H9 (cell line): ENCODE measurements around the gene SPNS3. TPM values are rescaled to one million over a fixed set of nuclear protein-coding genes. Genes with fewer than 3 reads are reported as not detected.

Source experiments
- DNase-seq: peaks from one replicate; pipeline ENCODE4 v3.0.0-alpha.2; 2017
- H2AFZ ChIP-seq: one replicate; pipeline ENCODE4 v1.6.1; 2013; ENCODE audit warnings: mild to moderate bottlenecking, low read length, control low read depth, moderate library complexity
- H2AK5ac ChIP-seq: 2 replicates; pipeline ENCODE4 v1.6.1; 2013; ENCODE audit warnings: low read length, control low read depth, mixed read lengths; ENCODE audit not compliant: insufficient read length
- H2BK120ac ChIP-seq: one replicate; pipeline ENCODE4 v1.6.1; 2013; ENCODE audit warnings: low read depth, mild to moderate bottlenecking, low read length, control low read depth, inconsistent platforms; ENCODE audit not compliant: poor library complexity, severe bottlenecking
- H2BK12ac ChIP-seq: 2 replicates; pipeline ENCODE4 v1.6.1; 2013; ENCODE audit warnings: low read length, control low read depth, mixed read lengths, low read depth; ENCODE audit not compliant: insufficient read length
- H2BK15ac ChIP-seq: 2 replicates; pipeline ENCODE4 v1.6.1; 2013; ENCODE audit warnings: low read depth, low read length, control low read depth
- H2BK20ac ChIP-seq: one replicate; pipeline ENCODE4 v1.6.1; 2013; ENCODE audit warnings: low read depth, mild to moderate bottlenecking, low read length, control low read depth, inconsistent platforms; ENCODE audit not compliant: poor library complexity, severe bottlenecking
- H2BK5ac ChIP-seq: 2 replicates; pipeline ENCODE4 v1.6.1; 2013; ENCODE audit warnings: low read length, control low read depth, mixed read lengths; ENCODE audit not compliant: insufficient read length
- H3K14ac ChIP-seq: 2 replicates; pipeline ENCODE4 v1.6.1; 2013; ENCODE audit warnings: low read length, control low read depth; ENCODE audit not compliant: insufficient read depth
- H3K18ac ChIP-seq: 2 replicates; pipeline ENCODE4 v1.6.1; 2013; ENCODE audit warnings: low read depth, mild to moderate bottlenecking, mixed read lengths, low read length, control low read depth; ENCODE audit not compliant: insufficient read length
- H3K23ac ChIP-seq: 2 replicates; pipeline ENCODE4 v1.6.1; 2013; ENCODE audit warnings: low read length, control low read depth, mixed read lengths, low read depth; ENCODE audit not compliant: insufficient read length
- H3K23me2 ChIP-seq: 2 replicates; pipeline ENCODE4 v1.6.1; 2013; ENCODE audit warnings: low read depth, mild to moderate bottlenecking, mixed read lengths, low read length, control low read depth; ENCODE audit not compliant: insufficient read length, poor library complexity, severe bottlenecking
- H3K27ac ChIP-seq: 2 replicates; pipeline ENCODE4 v1.5.1; 2013; ENCODE audit warnings: low read length, control low read depth, mixed read lengths, low read depth; ENCODE audit not compliant: insufficient read length
- H3K27me3 ChIP-seq: 2 replicates; pipeline ENCODE4 v1.6.1; 2013; ENCODE audit warnings: low read length, control low read depth, inconsistent platforms; ENCODE audit not compliant: insufficient read depth
- H3K4ac ChIP-seq: 2 replicates; pipeline ENCODE4 v1.6.1; 2013; ENCODE audit warnings: low read depth, mild to moderate bottlenecking, control low read depth, inconsistent platforms, low read length, moderate library complexity
- H3K4me1 ChIP-seq: 2 replicates; pipeline ENCODE4 v1.6.1; 2013; ENCODE audit warnings: low read length, control low read depth, inconsistent platforms; ENCODE audit not compliant: insufficient read depth
- H3K4me2 ChIP-seq: 2 replicates; pipeline ENCODE4 v1.6.1; 2013; ENCODE audit warnings: low read length, control low read depth, mixed read lengths; ENCODE audit not compliant: insufficient read length, insufficient read depth
- H3K56ac ChIP-seq: 2 replicates; pipeline ENCODE4 v1.6.1; 2013; ENCODE audit warnings: low read depth, mild to moderate bottlenecking, mixed read lengths, low read length, control low read depth; ENCODE audit not compliant: insufficient read length
- H3K79me1 ChIP-seq: 2 replicates; pipeline ENCODE4 v1.6.1; 2013; ENCODE audit warnings: low read depth, mild to moderate bottlenecking, moderate library complexity, low read length, control low read depth, inconsistent platforms; ENCODE audit not compliant: insufficient read depth, poor library complexity, severe bottlenecking
- H3K79me2 ChIP-seq: 2 replicates; pipeline ENCODE4 v1.6.1; 2013; ENCODE audit warnings: low read length, control low read depth, inconsistent platforms; ENCODE audit not compliant: insufficient read depth
- H3K9ac ChIP-seq: 2 replicates; pipeline ENCODE4 v1.6.1; 2013; ENCODE audit warnings: low read length, control low read depth, mixed read lengths; ENCODE audit not compliant: insufficient read length; ENCODE audit errors: extremely low read depth
- H3K9me3 ChIP-seq: one replicate; pipeline ENCODE4 v1.6.1; 2013; ENCODE audit warnings: low read depth, low read length, inconsistent platforms; ENCODE audit not compliant: control insufficient read depth
- H3T11ph ChIP-seq: one replicate; pipeline ENCODE4 v1.6.1; 2013; ENCODE audit warnings: mild to moderate bottlenecking, low read length, control low read depth, inconsistent platforms
- H4K20me1 ChIP-seq: one replicate; pipeline ENCODE4 v1.6.1; 2013; ENCODE audit not compliant: control insufficient read depth, insufficient read length, insufficient read depth
- H4K5ac ChIP-seq: 2 replicates; pipeline ENCODE4 v1.6.1; 2013; ENCODE audit warnings: low read depth, mild to moderate bottlenecking, mixed read lengths, low read length, control low read depth; ENCODE audit not compliant: insufficient read length
- H4K8ac ChIP-seq: replicated peaks from 2 replicates; pipeline ENCODE4 v1.6.1; 2013; ENCODE audit warnings: low read length, control low read depth, mixed read lengths, low read depth; ENCODE audit not compliant: insufficient read length
- H4K91ac ChIP-seq: 2 replicates; pipeline ENCODE4 v1.6.1; 2013; ENCODE audit warnings: low read depth, mild to moderate bottlenecking, moderate library complexity, mixed read lengths, low read length, control low read depth; ENCODE audit not compliant: insufficient read length
- H3K27ac Mint-ChIP-seq, 3 experiments: 2 replicates in 2 of 3; 3 replicates in 1 of 3; pipeline ENCODE4 v1.8.0; 2020 to 2021; ENCODE audit warnings: mixed read lengths in 3 of 3, mild to moderate bottlenecking in 1 of 3, moderate library complexity in 1 of 3
- H3K27me3 Mint-ChIP-seq: 2 replicates; pipeline ENCODE4 v1.8.0; 2021; ENCODE audit warnings: low read depth, mild to moderate bottlenecking, moderate library complexity, mixed read lengths
- H3K36me3 Mint-ChIP-seq, 3 experiments: 2 replicates in 2 of 3; 3 replicates in 1 of 3; pipeline ENCODE4 v1.8.0; 2020 to 2021; ENCODE audit warnings: low read depth in 3 of 3, mixed read lengths in 3 of 3; ENCODE audit not compliant: insufficient read depth in 1 of 3
- H3K4me1 Mint-ChIP-seq, 2 experiments: 2 replicates each; pipeline ENCODE4 v1.8.0; 2020; ENCODE audit warnings: mixed read lengths in 2 of 2
- H3K4me3 Mint-ChIP-seq, 2 experiments: 2 replicates in 1 of 2; 3 replicates in 1 of 2; pipeline ENCODE4 v1.8.0; 2020 to 2021; ENCODE audit warnings: mild to moderate bottlenecking in 2 of 2, mixed read lengths in 2 of 2, moderate library complexity in 1 of 2
- H3K9me3 Mint-ChIP-seq, 2 experiments: 2 replicates in 1 of 2; 3 replicates in 1 of 2; pipeline ENCODE4 v1.8.0; 2020; ENCODE audit warnings: mild to moderate bottlenecking in 2 of 2, mixed read lengths in 2 of 2, moderate library complexity in 1 of 2
- WGBS: extraction: QIAGEN DNeasy Blood & Tissue Kit; methylation state at CpG from one replicate; pipeline ENCODE4 v1.1.7; 2013; ENCODE audit warnings: missing lambda C conversion rate, low lambda C conversion rate, mixed read lengths; ENCODE audit not compliant: insufficient read length; ENCODE audit errors: extremely low coverage; 5-methylcytosine and 5-hydroxymethylcytosine counted together
- total RNA-seq: library from RNA; stranded (reverse); gene quantifications from 2 replicates; pipeline ENCODE4 v1.2.1, GENCODE V29; 2021
- TF ChIP-seq, protein P1 (sequence below): fragments of 200-600 bp; sonication (generic); conservative IDR thresholded peaks from 3 replicates; pipeline ENCODE4 v1.8.0; 2021; ENCODE audit warnings: antibody characterized with exemption, mild to moderate bottlenecking

SPNS3 gene
- total RNA-seq, 1 experiment from 2014 or later = not detected

DNA sequence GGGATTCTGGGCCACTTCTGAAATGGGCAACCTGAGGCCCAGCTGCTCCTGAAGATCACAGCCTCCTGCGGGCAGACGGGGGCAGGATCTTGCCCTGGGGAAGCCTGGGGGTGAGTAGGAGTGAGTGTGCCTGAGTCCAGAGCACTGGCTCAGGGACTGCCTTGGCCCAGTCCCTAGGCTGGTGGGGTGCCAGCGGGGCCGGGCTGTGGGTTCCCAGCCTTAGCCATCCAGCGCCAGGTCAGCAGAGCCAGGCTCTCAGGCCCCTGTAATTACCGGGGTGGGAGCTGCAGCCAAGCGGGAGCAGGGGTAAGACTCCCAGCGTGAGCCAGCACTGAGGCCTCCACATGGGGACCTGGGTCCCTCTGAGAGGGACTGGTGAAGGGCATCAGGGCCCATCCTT is 73.2 kb downstream of the SPNS3 start:
- no peak overlapping the region for H4K5ac ChIP-seq
- Mint-ChIP-seq H3K4me1 (peaks cover 12 to 17% of the 10 kb centered on the region in 2 experiments), H3K27ac (no peak overlapping the region)

More for the DNA sequence above, 73.2 kb downstream of the SPNS3 start:
- H3K4me1 ChIP-seq = no peaks in the 10 kb centered on the region
- no peak for DNase-seq
- no peaks in the 10 kb centered on the region for H3K23me2 ChIP-seq
- no peaks in the 10 kb centered on the region for H3K27me3 ChIP-seq
- no peak overlapping the region for H2BK15ac ChIP-seq
- no peak overlapping the region for H3K4ac ChIP-seq
- no peak overlapping the region for H2BK20ac ChIP-seq
- H2BK12ac ChIP-seq = no peak overlapping the region
- no peak overlapping the region for H3K23ac ChIP-seq
- Mint-ChIP-seq H3K36me3 (no peaks in the 10 kb centered on the region), H3K27me3 (peaks cover 42% of the 10 kb centered on the region), H3K4me3 (no peak overlapping the region), H3K9me3 (no peaks in the 10 kb centered on the region; a peak in 1 of 5 replicates)
- H3K79me2 ChIP-seq = no peaks in the 10 kb centered on the region
- no peak overlapping the region for H4K8ac ChIP-seq
- H2BK5ac ChIP-seq = no peak overlapping the region
- WGBS = no CpG with 5 or more reads among the region's 8 CpGs
- no peak overlapping the region for H3K4me2 ChIP-seq
- no peak overlapping the region; the same call in 1 of the 2 replicates for H3K14ac ChIP-seq
- no peak overlapping the region for H3K27ac ChIP-seq
- H4K91ac ChIP-seq = no peak overlapping the region
- H3K79me1 ChIP-seq = no peaks in the 10 kb centered on the region
- no peak overlapping the region for H2AK5ac ChIP-seq
- no peak overlapping the region for H3K9ac ChIP-seq
- H3K9me3 ChIP-seq = no peaks in the 10 kb centered on the region
- H3K18ac ChIP-seq = no peak overlapping the region
- no peaks in the 10 kb centered on the region for H4K20me1 ChIP-seq
- no peak overlapping the region for H3K56ac ChIP-seq
- H2BK120ac ChIP-seq = no peak overlapping the region
- no peak overlapping the region for H2AFZ ChIP-seq
- no peak overlapping the region for H3T11ph ChIP-seq
- TF ChIP-seq, protein P1, sequence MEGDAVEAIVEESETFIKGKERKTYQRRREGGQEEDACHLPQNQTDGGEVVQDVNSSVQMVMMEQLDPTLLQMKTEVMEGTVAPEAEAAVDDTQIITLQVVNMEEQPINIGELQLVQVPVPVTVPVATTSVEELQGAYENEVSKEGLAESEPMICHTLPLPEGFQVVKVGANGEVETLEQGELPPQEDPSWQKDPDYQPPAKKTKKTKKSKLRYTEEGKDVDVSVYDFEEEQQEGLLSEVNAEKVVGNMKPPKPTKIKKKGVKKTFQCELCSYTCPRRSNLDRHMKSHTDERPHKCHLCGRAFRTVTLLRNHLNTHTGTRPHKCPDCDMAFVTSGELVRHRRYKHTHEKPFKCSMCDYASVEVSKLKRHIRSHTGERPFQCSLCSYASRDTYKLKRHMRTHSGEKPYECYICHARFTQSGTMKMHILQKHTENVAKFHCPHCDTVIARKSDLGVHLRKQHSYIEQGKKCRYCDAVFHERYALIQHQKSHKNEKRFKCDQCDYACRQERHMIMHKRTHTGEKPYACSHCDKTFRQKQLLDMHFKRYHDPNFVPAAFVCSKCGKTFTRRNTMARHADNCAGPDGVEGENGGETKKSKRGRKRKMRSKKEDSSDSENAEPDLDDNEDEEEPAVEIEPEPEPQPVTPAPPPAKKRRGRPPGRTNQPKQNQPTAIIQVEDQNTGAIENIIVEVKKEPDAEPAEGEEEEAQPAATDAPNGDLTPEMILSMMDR = no peak
